MCF 10A (cell line): ENCODE results near the gene GABARAPL1. TPM values are rescaled to one million over a fixed set of nuclear protein-coding genes. Genes with fewer than 3 reads are reported as not detected.
A peak's percentile ranks its signal among the peaks of the same experiment; 100 is the strongest.

ENCODE experiments used
- BruUV-seq: library from RNA; stranded (reverse); fragments of 400-500 nt; replicated peaks from 2 replicates; lab custom pipeline; 2021; lab: Mats Ljungman, UMichigan
- CTCF ChIA-PET: fragments of 300-600 bp; sonication (Branson Sonifier 250); formaldehyde crosslinking; extraction: SDS; loops from one replicate; lab custom pipeline; 2021; ENCODE audit warnings: antibody characterized with exemption, inconsistent platforms; lab: Yijun Ruan, JAX
- POLR2A ChIA-PET: fragments of 300-600, 350-650 bp; sonication (Branson Sonifier 250); formaldehyde crosslinking; extraction: SDS; loops from one replicate; lab custom pipeline; 2020; ENCODE audit warnings: antibody characterized with exemption, inconsistent platforms; lab: Yijun Ruan, JAX
- DNase-seq: peaks from one replicate; pipeline ENCODE4 v3.0.0-alpha.2; 2018; ENCODE audit not compliant: unreplicated experiment
- H3K27ac Mint-ChIP-seq: one replicate; pipeline ENCODE4 v1.8.0; 2022; ENCODE audit warnings: mild to moderate bottlenecking, low read depth, mixed read lengths; ENCODE audit not compliant: unreplicated experiment
- H3K27me3 Mint-ChIP-seq: one replicate; pipeline ENCODE4 v1.8.0; 2022; ENCODE audit warnings: mixed read lengths; ENCODE audit not compliant: insufficient read depth, unreplicated experiment
- H3K36me3 Mint-ChIP-seq: one replicate; pipeline ENCODE4 v1.8.0; 2022; ENCODE audit warnings: mild to moderate bottlenecking, moderate library complexity, mixed read lengths; ENCODE audit not compliant: insufficient read depth, unreplicated experiment
- H3K4me1 Mint-ChIP-seq: one replicate; pipeline ENCODE4 v1.8.0; 2022; ENCODE audit warnings: mixed read lengths; ENCODE audit not compliant: insufficient read depth, unreplicated experiment
- H3K4me3 Mint-ChIP-seq: one replicate; pipeline ENCODE4 v1.8.0; 2022; ENCODE audit warnings: mild to moderate bottlenecking, moderate library complexity, mixed read lengths; ENCODE audit not compliant: unreplicated experiment
- H3K9me3 Mint-ChIP-seq: one replicate; pipeline ENCODE4 v1.8.0; 2022; ENCODE audit warnings: mixed read lengths; ENCODE audit not compliant: unreplicated experiment
- CTCF ChIP-seq: fragments of 200-600 bp; IDR thresholded peaks from one replicate; pipeline ENCODE4 v1.8.0; 2022; ENCODE audit warnings: antibody characterized with exemption, mild to moderate bottlenecking; ENCODE audit not compliant: unreplicated experiment
- intact Hi-C: fragments of 100-400 bp; cut with micrococcal nuclease; formaldehyde crosslinking; loops from 2 replicates; pipeline ENCODE4 v1.14.1; 2022
- total RNA-seq: library from RNA; stranded (reverse); gene quantifications from 2 replicates; pipeline ENCODE4 v1.2.3, GENCODE V29; 2022

GABARAPL1 gene
- total RNA-seq, 1 experiment from 2014 or later: 19.7 TPM

GRCh38 chr12:10205220-10205807, 7.4 kb upstream of the GABARAPL1 start:
- H3K4me1 Mint-ChIP-seq: peaks cover 9% of the 10 kb centered on the region
- BruUV-seq: no TSS peak
- no peak for DNase-seq
- no peaks in the 10 kb centered on the region for H3K9me3 Mint-ChIP-seq
- POLR2A ChIA-PET: interaction anchor here (0.6 to 1.7 kb wide), 2 partner anchors 9 to 12 kb away, joined by 3 to 8 read pairs; no protein-coding TSS in a partner anchor
- CTCF ChIA-PET: interaction anchor here (0.6 kb wide), 2 partner anchors 24 to 301 kb away, joined by 3 to 5 read pairs; no protein-coding TSS in a partner anchor
- peak overlapping the region; percentile 2 for H3K27ac Mint-ChIP-seq
- intact Hi-C loops: no loop called here
- no peak overlapping the region for H3K4me3 Mint-ChIP-seq
- TF ChIP-seq CTCF: no peak
- peaks cover 6% of the 10 kb centered on the region for H3K36me3 Mint-ChIP-seq
- H3K27me3 Mint-ChIP-seq: no peaks in the 10 kb centered on the region

GRCh38 chr12:10207136-10207535, 5.5 kb upstream of the GABARAPL1 start:
- TF ChIP-seq CTCF: no peak
- no peak overlapping the region for H3K27ac Mint-ChIP-seq
- no peaks in the 10 kb centered on the region for H3K9me3 Mint-ChIP-seq
- intact Hi-C loops: no loop called here
- no peaks in the 10 kb centered on the region for H3K27me3 Mint-ChIP-seq
- no peak overlapping the region for H3K4me3 Mint-ChIP-seq
- POLR2A ChIA-PET: interaction anchor here (1.1 kb wide), 1 partner anchor 47 kb away, joined by 4 read pairs; no protein-coding TSS in a partner anchor
- BruUV-seq: no TSS peak
- peaks cover 4% of the 10 kb centered on the region for H3K36me3 Mint-ChIP-seq
- peaks cover 14% of the 10 kb centered on the region for H3K4me1 Mint-ChIP-seq
- CTCF ChIA-PET: interaction anchor here (1.0 kb wide), 1 partner anchor 17 kb away, joined by 3 read pairs; no protein-coding TSS in a partner anchor
- no peak for DNase-seq

- H3K9me3 Mint-ChIP-seq: no peaks in the 10 kb centered on the region
- intact Hi-C loops: loop anchor here (5.0 to 10.0 kb wide), 3 partner anchors 185 to 507 kb away; partner anchors contain the start of gene CLEC2B
- ChIA-PET CTCF (interaction anchor here (0.9 to 1.9 kb wide), 4 partner anchors 14 to 57 kb away, joined by 3 to 9 read pairs (median 5); no protein-coding TSS in a partner anchor), POLR2A (interaction anchor here (1.2 to 5.0 kb wide), 2 partner anchors 14 to 183 kb away, joined by 3 to 20 read pairs; no protein-coding TSS in a partner anchor)
- H3K36me3 Mint-ChIP-seq: peaks cover 7% of the 10 kb centered on the region
- no peak for DNase-seq
- H3K4me1 Mint-ChIP-seq: peaks cover 18% of the 10 kb centered on the region
- no peak overlapping the region for H3K27ac Mint-ChIP-seq
- TF ChIP-seq CTCF: no peak
- BruUV-seq: no TSS peak
- no peak overlapping the region for H3K4me3 Mint-ChIP-seq
- no peaks in the 10 kb centered on the region for H3K27me3 Mint-ChIP-seq
Observed at GRCh38 chr12:10210225-10210624, 2.5 kb upstream of the GABARAPL1 start.
